ENCODE data around the gene SLCO4A1.

DNA sequence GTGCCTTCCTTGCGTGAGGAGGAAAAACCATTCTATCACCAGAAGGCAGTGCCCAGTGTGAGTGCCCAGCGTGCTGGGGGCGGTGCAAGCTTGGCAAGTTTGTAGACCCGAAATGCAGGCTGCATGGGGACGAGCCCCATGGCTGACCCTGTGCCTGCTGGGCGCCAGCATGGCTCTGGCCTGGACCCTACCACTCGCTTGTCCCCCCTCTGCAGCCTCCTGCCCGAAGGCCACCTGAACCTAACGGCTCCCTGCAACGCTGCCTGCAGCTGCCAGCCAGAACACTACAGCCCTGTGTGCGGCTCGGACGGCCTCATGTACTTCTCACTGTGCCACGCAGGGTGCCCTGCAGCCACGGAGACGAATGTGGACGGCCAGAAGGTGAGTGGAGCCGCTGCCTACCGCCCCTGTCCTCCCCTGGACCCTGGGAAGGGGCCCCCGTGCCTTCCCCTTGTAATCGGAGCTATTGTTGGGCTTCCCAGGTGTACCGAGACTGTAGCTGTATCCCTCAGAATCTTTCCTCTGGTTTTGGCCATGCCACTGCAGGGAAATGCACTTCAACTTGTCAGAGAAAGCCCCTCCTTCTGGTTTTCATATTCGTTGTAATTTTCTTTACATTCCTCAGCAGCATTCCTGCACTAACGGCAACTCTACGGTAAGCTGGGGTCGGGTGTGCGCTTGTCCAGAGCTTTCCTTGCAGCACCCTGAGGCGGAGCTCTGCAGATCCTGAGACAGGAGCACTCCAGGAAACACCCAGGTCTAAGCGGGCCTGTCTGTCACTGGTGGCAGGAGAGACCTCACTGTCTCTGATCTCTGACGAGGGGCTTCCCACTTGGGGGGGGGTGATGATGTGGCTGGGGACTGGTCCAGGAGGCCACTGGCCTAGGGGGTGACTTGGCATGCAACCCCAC lies 25.5 kb downstream of the SLCO4A1 start:
- TF ChIP-seq, protein P1, sequence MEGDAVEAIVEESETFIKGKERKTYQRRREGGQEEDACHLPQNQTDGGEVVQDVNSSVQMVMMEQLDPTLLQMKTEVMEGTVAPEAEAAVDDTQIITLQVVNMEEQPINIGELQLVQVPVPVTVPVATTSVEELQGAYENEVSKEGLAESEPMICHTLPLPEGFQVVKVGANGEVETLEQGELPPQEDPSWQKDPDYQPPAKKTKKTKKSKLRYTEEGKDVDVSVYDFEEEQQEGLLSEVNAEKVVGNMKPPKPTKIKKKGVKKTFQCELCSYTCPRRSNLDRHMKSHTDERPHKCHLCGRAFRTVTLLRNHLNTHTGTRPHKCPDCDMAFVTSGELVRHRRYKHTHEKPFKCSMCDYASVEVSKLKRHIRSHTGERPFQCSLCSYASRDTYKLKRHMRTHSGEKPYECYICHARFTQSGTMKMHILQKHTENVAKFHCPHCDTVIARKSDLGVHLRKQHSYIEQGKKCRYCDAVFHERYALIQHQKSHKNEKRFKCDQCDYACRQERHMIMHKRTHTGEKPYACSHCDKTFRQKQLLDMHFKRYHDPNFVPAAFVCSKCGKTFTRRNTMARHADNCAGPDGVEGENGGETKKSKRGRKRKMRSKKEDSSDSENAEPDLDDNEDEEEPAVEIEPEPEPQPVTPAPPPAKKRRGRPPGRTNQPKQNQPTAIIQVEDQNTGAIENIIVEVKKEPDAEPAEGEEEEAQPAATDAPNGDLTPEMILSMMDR (IDR thresholded peaks at IDR 0.05) = no peak
- TF ChIP-seq EZH2 (IDR thresholded peaks at IDR 0.05; ENCODE audit: borderline replicate concordance, insufficient read depth, low read depth, low read length, poor library complexity, severe bottlenecking) = no peak

Data from B cell (primary cell).